ENCODE measurements around the gene KIAA0232. TPM values are rescaled to one million over a fixed set of nuclear protein-coding genes. Genes with fewer than 3 reads are reported as not detected.

Gene KIAA0232
- total RNA-seq, 1 experiment from 2014 or later = 28.5 TPM

- Histone ChIP-seq H3K4ac (ENCODE audit: low read depth, low read length) (no peak overlapping the region), H2BK12ac (ENCODE audit: insufficient read length, low read depth, low read length) (no peak overlapping the region), H4K5ac (ENCODE audit: insufficient read length, low read depth, low read length) (no peak overlapping the region), H3K27ac (ENCODE audit: insufficient read length, low read depth, low read length) (no peak overlapping the region), H3K79me1 (ENCODE audit: insufficient read depth, low read depth, low read length, poor library complexity, severe bottlenecking) (no peaks in the 10 kb centered on the region), H2BK20ac (ENCODE audit: low read depth, low read length, poor library complexity, severe bottlenecking) (no peak overlapping the region), H3K14ac (ENCODE audit: insufficient read depth, low read length) (no peak overlapping the region), H3K9ac (ENCODE audit: extremely low read depth, insufficient read length, low read length) (no peak overlapping the region), H4K91ac (ENCODE audit: insufficient read length, low read depth, low read length) (no peak overlapping the region), H3T11ph (ENCODE audit: low read length) (no peak overlapping the region), H2BK120ac (ENCODE audit: low read depth, low read length, poor library complexity, severe bottlenecking) (no peak overlapping the region), H3K23me2 (ENCODE audit: insufficient read length, low read depth, low read length, poor library complexity, severe bottlenecking) (no peaks in the 10 kb centered on the region), H3K79me2 (ENCODE audit: insufficient read depth, low read length) (no peaks in the 10 kb centered on the region), H3K23ac (ENCODE audit: insufficient read length, low read depth, low read length) (no peak overlapping the region), H2AFZ (ENCODE audit: low read length) (no peak overlapping the region), H3K4me1 (ENCODE audit: insufficient read depth, low read length) (no peaks in the 10 kb centered on the region), H3K56ac (ENCODE audit: insufficient read length, low read depth, low read length) (no peak overlapping the region), H3K4me2 (ENCODE audit: insufficient read depth, insufficient read length, low read length) (no peak overlapping the region), H3K9me3 (ENCODE audit: control insufficient read depth, low read depth, low read length) (no peaks in the 10 kb centered on the region), H2BK15ac (ENCODE audit: low read depth, low read length) (no peak overlapping the region), H4K20me1 (ENCODE audit: control insufficient read depth, insufficient read depth, insufficient read length) (no peaks in the 10 kb centered on the region), H4K8ac (replicated peaks; ENCODE audit: insufficient read length, low read depth, low read length) (no peak overlapping the region), H3K18ac (ENCODE audit: insufficient read length, low read depth, low read length) (no peak overlapping the region), H2BK5ac (ENCODE audit: insufficient read length, low read length) (no peak overlapping the region), H2AK5ac (ENCODE audit: insufficient read length, low read length) (no peak overlapping the region), H3K27me3 (ENCODE audit: insufficient read depth, low read length) (no peaks in the 10 kb centered on the region)
- H3K9me3 Mint-ChIP-seq = no peaks in the 10 kb centered on the region
- DNase-seq = no peak
- no peak for TF ChIP-seq CTCF (conservative IDR thresholded peaks at IDR 0.05)
- no peak overlapping the region for H3K27ac Mint-ChIP-seq
- no peaks in the 10 kb centered on the region for H3K36me3 Mint-ChIP-seq (ENCODE audit: insufficient read depth in 1 of 3, low read depth in 3 of 3)
- H3K4me3 Mint-ChIP-seq = no peak overlapping the region
- peaks cover 22% of the 10 kb centered on the region for H3K27me3 Mint-ChIP-seq (ENCODE audit: low read depth)
- H3K4me1 Mint-ChIP-seq = peaks cover 3 to 14% of the 10 kb centered on the region in 2 experiments; a peak in 3 of 4 replicates
- no CpG with 5 or more reads among the region's 6 CpGs for WGBS (ENCODE audit: extremely low coverage, insufficient read length, low lambda C conversion rate)
Observed at GRCh38 chr4:6773106-6773505, 9.4 kb upstream of the KIAA0232 start.

Measured in H9 (cell line).